Embryonic facial prominence (tissue), 1 donor: ENCODE results near the gene GMDS.

Source experiments
- DNase-seq: peaks from one replicate; pipeline ENCODE4 v3.0.0-alpha.2; 2016; ENCODE audit errors: extremely low spot score

The GMDS gene

DNA sequence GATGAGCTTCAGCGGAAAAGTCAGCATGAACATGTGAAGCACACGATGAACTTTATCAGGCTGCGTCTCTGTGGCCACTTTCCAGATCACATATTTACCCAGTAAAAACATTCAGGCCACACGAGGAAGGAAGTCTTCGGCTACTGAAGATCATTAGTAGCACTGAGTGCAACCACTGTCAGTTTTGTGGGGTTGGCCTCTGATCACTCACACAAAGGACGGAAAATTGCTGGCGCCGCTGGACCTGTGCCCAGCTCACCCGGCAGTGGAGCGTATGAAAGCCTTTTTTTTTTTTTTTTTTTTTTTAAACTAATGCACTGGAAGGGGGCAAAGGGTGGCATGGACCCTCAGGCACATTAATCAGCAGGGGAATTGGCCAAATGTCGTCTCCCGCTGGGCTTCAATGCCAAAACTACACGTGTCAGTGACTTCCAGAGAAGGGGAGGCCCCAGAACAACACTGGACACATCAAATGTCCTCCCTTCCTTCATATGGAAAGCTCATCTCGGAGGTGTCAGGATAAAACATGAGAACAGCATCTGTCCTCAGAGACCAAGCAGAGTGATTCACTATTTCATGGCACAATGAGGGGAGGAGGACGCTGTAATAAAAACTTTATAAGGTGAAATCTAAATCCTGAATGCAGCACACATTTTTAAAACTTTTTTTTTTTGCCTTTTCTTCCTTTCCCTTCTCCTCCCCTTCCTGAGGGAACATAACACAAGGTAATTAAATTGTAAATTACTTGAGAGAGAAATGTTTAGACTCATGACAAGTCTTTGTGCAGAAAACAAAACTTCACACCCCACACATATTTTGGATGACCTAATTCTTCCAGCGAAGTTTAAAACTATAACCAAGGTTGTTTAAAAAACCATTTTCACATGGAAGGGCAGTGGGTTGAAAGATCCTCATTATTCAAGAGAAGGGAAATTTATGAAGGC, 412.3 kb downstream of the GMDS start:
- DNase-seq = no peak

- no peak for DNase-seq
These were observed 413.0 kb downstream of the GMDS start for GRCh38 chr6:1832358-1832757.

- DNase-seq = no peak
These were observed 417.2 kb downstream of the GMDS start for GRCh38 chr6:1827984-1828793.

- DNase-seq = no peak
These were observed 419.5 kb downstream of the GMDS start for GRCh38 chr6:1825926-1826325.

DNA sequence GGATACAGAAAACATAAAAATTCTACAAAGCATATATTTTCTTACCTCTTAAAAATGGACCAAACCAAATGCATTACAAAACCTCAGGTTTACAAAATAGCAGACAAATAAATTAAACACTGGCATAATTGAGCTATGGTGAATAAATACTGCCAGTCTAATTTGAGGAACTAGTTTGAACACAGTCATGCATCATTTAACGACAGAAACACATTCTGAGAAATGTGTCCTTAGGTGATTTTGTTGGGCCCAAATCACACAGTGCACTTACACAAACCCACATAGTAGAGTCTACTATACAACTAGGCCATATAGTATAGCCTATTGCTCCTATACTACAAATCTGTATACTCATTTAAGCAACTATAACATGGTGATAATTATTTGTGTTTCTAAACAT, 420.1 kb downstream of the GMDS start:
- no peak for DNase-seq

- DNase-seq = no peak
These were observed 423.8 kb downstream of the GMDS start for GRCh38 chr6:1821513-1822183.

DNA sequence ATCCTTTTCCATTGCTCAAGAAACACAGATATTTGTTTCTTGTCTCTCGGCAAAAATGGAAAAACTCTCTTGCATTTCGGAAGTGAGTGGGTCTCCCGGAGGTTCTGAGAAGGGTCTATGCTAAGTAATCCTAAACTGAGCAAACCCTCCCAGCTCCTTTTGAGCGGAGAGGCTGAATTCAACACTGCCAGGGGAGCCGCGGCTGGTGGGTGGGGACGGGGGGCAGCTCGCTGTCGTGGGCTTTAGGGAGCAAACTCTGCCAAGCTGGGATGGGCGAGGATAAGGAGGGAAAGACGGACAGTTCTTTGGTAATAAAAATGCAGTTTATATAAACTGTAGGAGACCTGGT, 424.3 kb downstream of the GMDS start:
- DNase-seq = no peak

DNA sequence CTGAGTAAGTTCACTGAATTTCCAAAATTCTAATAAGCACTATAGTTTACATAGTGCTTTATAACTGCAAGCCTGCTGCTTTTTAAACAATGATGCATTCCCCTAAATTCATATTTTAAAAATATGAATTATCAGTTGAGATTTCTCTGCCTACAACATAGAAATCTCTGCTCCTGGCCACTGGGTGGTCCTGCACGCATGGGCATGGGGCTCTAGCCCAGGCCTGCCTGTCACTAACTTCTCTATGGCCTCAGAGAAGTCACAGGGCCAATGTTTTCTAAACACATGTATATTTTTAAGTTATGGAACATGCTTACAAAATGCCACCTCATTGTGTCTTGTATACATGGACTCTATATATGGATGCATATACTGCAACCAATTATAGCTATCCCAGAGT, 424.7 kb downstream of the GMDS start:
- no peak for DNase-seq

- DNase-seq = no peak
These were observed 425.2 kb downstream of the GMDS start for GRCh38 chr6:1820165-1820564.

DNA sequence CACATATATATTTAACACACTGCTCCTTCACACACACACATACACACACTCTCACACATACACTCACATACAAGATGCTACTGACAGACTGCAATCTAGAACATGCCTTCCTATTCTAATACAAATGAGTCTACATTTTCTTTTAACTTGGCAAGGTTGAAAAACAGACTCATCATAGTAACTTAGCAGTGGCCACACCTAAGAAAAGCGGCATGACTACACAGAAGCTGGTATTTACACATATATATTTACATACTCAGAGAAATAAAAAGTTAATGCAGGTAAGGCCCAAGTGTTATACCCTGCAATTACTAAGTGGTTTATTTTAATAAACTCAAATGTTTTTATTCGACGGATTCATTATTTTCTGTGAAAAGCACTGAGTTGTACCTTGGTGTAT, 426.4 kb downstream of the GMDS start:
- no peak for DNase-seq

GRCh38 chr6:1817033-1817761, 428.2 kb downstream of the GMDS start:
- peak; percentile 45 for DNase-seq

GRCh38 chr6:1815827-1816452, 429.5 kb downstream of the GMDS start:
- DNase-seq = no peak

DNA sequence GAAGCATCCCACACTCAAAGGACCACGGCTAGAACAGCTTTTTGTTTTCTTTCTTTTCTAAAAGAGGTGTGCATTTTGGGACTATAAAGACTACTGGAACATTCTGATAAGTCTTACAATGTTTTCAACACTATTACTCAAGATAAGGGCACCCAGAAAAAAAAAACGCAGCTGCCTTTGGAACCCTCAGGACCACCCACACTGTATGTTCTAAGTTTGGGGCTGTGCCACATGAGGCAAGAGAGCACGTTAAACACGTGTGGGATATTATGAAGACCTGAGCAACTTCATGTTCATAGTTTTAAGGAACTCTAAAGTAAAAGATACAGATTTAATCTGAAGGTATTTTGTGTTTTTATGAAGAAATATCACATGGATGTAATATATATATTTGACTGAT, 431.1 kb downstream of the GMDS start:
- no peak for DNase-seq

DNA sequence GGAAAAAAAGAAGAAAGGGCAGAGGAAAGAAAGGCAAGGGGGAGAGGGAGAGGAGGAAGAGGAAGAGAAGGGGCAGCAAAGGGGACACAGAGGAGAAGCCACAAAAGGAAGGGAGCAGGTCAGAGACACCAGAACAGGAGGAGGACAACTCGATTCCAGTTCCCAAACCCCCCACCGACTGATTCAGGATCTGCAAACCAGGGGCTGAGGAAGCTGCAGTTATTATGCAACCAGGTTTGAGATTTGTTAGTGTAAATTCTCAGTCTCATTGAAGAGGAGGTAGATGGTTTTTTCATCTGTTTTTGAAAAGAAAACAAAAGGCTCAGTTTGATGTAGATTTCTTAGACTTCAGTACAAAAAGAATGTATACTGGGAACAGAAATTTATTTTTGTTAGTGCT, 432.9 kb downstream of the GMDS start:
- no peak for DNase-seq

GRCh38 chr6:1812034-1812433, 433.4 kb downstream of the GMDS start:
- DNase-seq = no peak

DNA sequence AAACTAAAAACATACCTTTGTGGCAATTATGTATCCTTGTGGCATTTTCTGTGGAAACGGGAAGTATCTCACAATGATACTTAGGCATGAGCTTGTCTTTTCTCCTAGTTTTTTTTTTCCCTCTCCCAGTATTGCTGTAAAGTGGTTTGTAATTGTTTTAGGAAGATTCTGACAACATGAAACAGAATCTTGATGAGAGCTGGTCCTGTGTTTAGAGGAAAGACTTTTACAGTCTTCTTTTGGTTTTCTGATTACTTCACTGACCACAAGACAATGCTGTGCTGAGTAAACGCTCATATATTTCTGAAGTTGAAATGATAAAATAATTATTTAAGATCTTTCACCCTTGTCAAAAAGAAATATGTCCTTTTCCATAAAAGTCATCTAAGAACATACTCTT, 434.5 kb downstream of the GMDS start:
- DNase-seq = no peak

DNA sequence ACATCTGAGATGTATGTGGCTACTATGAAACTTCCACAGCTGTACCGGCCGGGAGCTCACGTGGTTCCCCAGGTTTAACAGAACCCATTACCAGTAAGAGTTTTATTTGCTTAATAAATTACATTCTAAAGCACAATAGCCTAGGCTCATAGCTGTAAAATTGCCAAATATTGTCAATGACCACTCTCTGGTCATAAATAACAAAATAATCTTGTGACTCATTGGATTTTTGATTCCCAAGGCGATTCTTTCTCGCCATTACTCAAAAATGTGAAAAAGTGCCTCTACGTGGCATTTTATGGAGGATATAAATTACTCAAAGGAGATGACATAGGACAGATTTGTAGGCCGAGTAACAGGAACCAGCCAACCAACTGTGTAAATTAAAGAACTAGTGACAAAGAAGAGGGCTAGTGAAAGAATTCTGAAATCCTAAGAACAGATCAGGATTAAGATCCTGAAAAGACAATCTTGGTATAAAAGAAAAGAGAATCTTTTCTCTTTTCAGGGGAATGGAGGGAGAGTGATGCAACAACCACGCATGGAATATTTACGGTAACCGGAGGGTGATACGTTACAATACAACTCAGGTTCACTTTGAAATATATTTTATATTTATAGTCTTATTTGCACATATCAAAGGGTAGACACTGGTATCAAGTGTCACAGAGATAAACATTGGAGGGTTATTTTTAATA, 436.0 kb downstream of the GMDS start:
- no peak for DNase-seq

- DNase-seq = no peak
These were observed 438.5 kb downstream of the GMDS start for GRCh38 chr6:1806935-1807334.

DNA sequence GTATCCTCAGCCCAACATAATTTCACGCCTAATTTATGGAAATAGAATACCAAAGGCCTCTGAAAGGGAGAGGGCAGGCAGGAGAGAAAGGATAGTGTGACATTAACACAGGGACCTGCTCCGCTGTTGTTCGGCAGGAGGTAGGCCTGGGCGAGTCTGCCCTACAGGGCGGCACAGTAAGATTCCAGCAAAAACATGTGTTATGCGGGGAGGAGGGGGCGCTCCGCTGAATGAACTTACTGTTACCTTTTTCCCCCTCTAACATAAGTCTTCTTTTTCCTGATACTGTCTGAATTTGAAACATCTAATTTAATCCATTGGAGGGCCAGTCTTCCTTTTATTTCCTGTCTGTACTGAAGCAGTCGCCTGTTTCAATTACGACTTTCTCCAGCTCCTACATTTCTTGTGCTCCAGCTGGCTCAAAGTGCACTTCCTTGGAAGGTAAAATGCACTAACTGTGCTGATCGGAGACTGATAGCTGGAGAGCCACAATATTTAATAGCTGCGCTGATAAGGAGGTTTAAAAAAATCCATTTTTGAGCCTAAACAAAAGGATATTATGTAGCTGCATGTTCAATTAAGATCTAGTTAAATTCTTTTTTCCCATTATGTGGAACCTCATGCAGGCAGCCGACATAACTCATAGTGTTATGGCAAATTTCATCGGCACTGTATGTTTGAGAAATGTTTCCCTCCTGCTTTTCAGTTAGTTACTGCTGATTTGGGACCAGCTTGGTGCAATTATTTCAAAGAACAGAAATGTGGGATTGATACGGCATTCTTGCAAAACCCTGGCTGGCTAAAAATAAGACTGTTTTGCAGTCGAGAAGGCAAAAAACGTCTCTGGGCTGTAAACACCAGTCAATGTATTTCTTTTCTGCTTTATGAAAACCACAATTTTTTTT, 442.7 kb downstream of the GMDS start:
- DNase-seq = no peak

DNA sequence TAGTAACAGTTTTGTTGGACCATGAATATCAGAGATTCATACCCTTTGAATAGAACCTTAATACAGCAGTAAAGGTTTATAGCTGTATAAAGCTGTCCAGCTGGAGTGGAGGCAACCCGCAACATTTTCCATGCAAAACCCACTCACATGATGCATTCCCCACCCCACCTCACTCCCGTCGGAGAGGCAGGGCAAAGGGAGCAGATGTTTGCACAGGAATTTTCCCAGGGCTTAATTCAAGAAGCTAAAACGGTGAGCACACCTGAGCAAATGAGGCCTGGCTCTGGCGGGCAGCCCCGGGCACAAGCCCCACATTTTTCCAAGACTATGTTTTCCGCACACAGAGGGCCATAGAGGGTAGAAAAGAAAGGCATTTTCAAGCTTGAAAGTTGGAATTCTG, 444.0 kb downstream of the GMDS start:
- no peak for DNase-seq
